ENCODE data around the gene HDGFL1. TPM values are rescaled to one million over a fixed set of nuclear protein-coding genes. Genes with fewer than 3 reads are reported as not detected.

The HDGFL1 gene
- total and polyA plus RNA-seq, 2 donors (not counting 3 experiments of a cell fraction or from before 2014, with no cell fraction given): not detected

DNA sequence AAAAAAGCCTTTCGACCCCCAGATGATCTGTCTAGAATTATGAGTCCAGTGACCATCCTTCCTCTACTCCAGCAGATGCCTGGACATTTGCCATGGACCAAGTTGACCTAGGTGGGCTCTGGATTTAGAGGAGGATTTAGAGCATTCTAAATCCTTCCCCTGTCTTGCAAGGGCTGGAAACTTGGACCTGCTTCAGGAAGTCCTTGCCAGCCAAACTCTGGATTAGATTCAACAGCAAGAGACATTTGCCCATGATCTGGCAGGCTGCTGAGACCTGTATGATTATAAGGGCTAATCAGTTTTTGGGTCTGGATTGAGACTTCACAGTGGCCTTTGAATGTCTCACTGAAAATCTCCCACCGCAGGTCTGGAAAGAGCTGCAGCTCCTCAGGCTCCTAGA, 13.1 kb upstream of the HDGFL1 start:
- Histone ChIP-seq H3K4me2 (ENCODE audit: insufficient read depth, low read length) (no peak overlapping the region), H3K4me1 (ENCODE audit: control insufficient read depth, extremely low read depth, insufficient read depth, low read length) (no peaks in the 10 kb centered on the region), H3K27me3 (ENCODE audit: control insufficient read depth in 2 of 2, insufficient read depth in 2 of 2, low read length in 2 of 2) (no peaks in the 10 kb centered on the region), H3K27ac (ENCODE audit: insufficient read depth, low read depth, low read length) (no peak overlapping the region), H3K79me2 (ENCODE audit: control insufficient read depth, insufficient read depth, low read length) (no peaks in the 10 kb centered on the region), H2AFZ (ENCODE audit: low read depth, low read length) (no peak overlapping the region), H3K9me3 (replicated peaks; ENCODE audit: control insufficient read depth, insufficient read depth, low read length) (no peaks in the 10 kb centered on the region), H3K9me1 (replicated peaks; ENCODE audit: control insufficient read depth, extremely low read depth, insufficient read depth, low read length) (no peaks in the 10 kb centered on the region), H3K36me3 (ENCODE audit: control insufficient read depth in 2 of 2, extremely low read depth in 1 of 2, insufficient read depth in 2 of 2, low read length in 2 of 2) (no peaks in the 10 kb centered on the region), H4K20me1 (replicated peaks; ENCODE audit: control insufficient read depth, extremely low read depth, insufficient read depth, low read length) (no peaks in the 10 kb centered on the region), H3K9ac (replicated peaks; ENCODE audit: extremely low read depth, insufficient read depth, low read length) (no peak overlapping the region), H3K4me3 (replicated peaks in 1 of 3; ENCODE audit: insufficient read depth in 1 of 3, low read depth in 1 of 3, low read length in 3 of 3) (no peak overlapping the region)
- DNase-seq (ENCODE audit: low read depth, low spot score): no peak
- BruUV-seq (replicated peaks): no TSS peak
- dilution Hi-C loops (cut with MboI; ENCODE audit: extremely low pct_ligation_motif_present, low sequenced_read_pairs): no loop called here
- POLR2A ChIA-PET: no interaction called here
- FAIRE-seq: no peak
- TF ChIP-seq, protein P1, sequence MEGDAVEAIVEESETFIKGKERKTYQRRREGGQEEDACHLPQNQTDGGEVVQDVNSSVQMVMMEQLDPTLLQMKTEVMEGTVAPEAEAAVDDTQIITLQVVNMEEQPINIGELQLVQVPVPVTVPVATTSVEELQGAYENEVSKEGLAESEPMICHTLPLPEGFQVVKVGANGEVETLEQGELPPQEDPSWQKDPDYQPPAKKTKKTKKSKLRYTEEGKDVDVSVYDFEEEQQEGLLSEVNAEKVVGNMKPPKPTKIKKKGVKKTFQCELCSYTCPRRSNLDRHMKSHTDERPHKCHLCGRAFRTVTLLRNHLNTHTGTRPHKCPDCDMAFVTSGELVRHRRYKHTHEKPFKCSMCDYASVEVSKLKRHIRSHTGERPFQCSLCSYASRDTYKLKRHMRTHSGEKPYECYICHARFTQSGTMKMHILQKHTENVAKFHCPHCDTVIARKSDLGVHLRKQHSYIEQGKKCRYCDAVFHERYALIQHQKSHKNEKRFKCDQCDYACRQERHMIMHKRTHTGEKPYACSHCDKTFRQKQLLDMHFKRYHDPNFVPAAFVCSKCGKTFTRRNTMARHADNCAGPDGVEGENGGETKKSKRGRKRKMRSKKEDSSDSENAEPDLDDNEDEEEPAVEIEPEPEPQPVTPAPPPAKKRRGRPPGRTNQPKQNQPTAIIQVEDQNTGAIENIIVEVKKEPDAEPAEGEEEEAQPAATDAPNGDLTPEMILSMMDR (IDR thresholded peaks at IDR 0.05; ENCODE audit: extremely low read depth in 1 of 2, insufficient read depth in 1 of 2, low read depth in 1 of 2, low read length in 2 of 2): no peak
- TF ChIP-seq JUN (IDR thresholded peaks at IDR 0.05; ENCODE audit: borderline replicate concordance, insufficient read depth, insufficient read length, low read depth) (no peak), POLR2A (IDR thresholded peaks at IDR 0.05; ENCODE audit: low read depth, low read length) (no peak), MYC (IDR thresholded peaks at IDR 0.05; ENCODE audit: low read depth, low read length) (no peak)
- intact Hi-C loops (cut with micrococcal nuclease): no loop called here
- CTCF ChIA-PET: no interaction called here

GRCh38 chr6:22557007-22557406, 12.4 kb upstream of the HDGFL1 start:
- Histone ChIP-seq H2AFZ (ENCODE audit: low read depth, low read length) (no peak overlapping the region), H3K9ac (replicated peaks; ENCODE audit: extremely low read depth, insufficient read depth, low read length) (no peak overlapping the region), H3K9me1 (replicated peaks; ENCODE audit: control insufficient read depth, extremely low read depth, insufficient read depth, low read length) (no peaks in the 10 kb centered on the region), H3K27ac (ENCODE audit: insufficient read depth, low read depth, low read length) (no peak overlapping the region), H3K79me2 (ENCODE audit: control insufficient read depth, insufficient read depth, low read length) (no peaks in the 10 kb centered on the region), H3K4me1 (ENCODE audit: control insufficient read depth, extremely low read depth, insufficient read depth, low read length) (no peaks in the 10 kb centered on the region), H3K36me3 (ENCODE audit: control insufficient read depth in 2 of 2, extremely low read depth in 1 of 2, insufficient read depth in 2 of 2, low read length in 2 of 2) (no peaks in the 10 kb centered on the region), H3K4me3 (replicated peaks in 1 of 3; ENCODE audit: insufficient read depth in 1 of 3, low read depth in 1 of 3, low read length in 3 of 3) (no peak overlapping the region), H3K4me2 (ENCODE audit: insufficient read depth, low read length) (no peak overlapping the region), H3K9me3 (replicated peaks; ENCODE audit: control insufficient read depth, insufficient read depth, low read length) (no peaks in the 10 kb centered on the region), H4K20me1 (replicated peaks; ENCODE audit: control insufficient read depth, extremely low read depth, insufficient read depth, low read length) (no peaks in the 10 kb centered on the region), H3K27me3 (ENCODE audit: control insufficient read depth in 2 of 2, insufficient read depth in 2 of 2, low read length in 2 of 2) (no peaks in the 10 kb centered on the region)
- BruUV-seq (replicated peaks): no TSS peak
- dilution Hi-C loops (cut with MboI; ENCODE audit: extremely low pct_ligation_motif_present, low sequenced_read_pairs) (no loop called here), intact Hi-C loops (cut with micrococcal nuclease) (no loop called here)
- TF ChIP-seq, protein P1 (IDR thresholded peaks at IDR 0.05; ENCODE audit: extremely low read depth in 1 of 2, insufficient read depth in 1 of 2, low read depth in 1 of 2, low read length in 2 of 2): no peak
- TF ChIP-seq JUN (IDR thresholded peaks at IDR 0.05; ENCODE audit: borderline replicate concordance, insufficient read depth, insufficient read length, low read depth) (no peak), FOS (IDR thresholded peaks at IDR 0.05; ENCODE audit: borderline replicate concordance, insufficient read depth, low read length) (no peak), EZH2 (IDR thresholded peaks at IDR 0.05; ENCODE audit: borderline replicate concordance, low read depth, low read length, severe bottlenecking) (no peak), POLR2AphosphoS5 (IDR thresholded peaks at IDR 0.05; ENCODE audit: insufficient read depth, low read depth, low read length) (no peak), GATA2 (IDR thresholded peaks at IDR 0.05; ENCODE audit: insufficient read depth, insufficient read length, low read depth, low read length) (no peak), POLR2A (IDR thresholded peaks at IDR 0.05; ENCODE audit: low read depth, low read length) (no peak), MYC (IDR thresholded peaks at IDR 0.05; ENCODE audit: low read depth, low read length) (no peak)
- TF ChIP-seq, protein P2, sequence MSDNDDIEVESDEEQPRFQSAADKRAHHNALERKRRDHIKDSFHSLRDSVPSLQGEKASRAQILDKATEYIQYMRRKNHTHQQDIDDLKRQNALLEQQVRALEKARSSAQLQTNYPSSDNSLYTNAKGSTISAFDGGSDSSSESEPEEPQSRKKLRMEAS (IDR thresholded peaks at IDR 0.05; ENCODE audit: insufficient read depth, insufficient read length): no peak
- DNase-seq (ENCODE audit: low read depth, low spot score) (no peak), FAIRE-seq (no peak)
- CTCF ChIA-PET: interaction anchor here (1.2 kb wide), 1 partner anchor 10 kb away, joined by 3 read pairs; no protein-coding TSS in a partner anchor
- POLR2A ChIA-PET: no interaction called here
